HG03575 (cell line): Measurements from ENCODE around the gene AKAP4.

ENCODE experiments used
- ATAC-seq: cut with Tn5 transposase; IDR thresholded peaks from one replicate; pipeline ENCODE4 v1.9.1; 2021; ENCODE audit not compliant: unreplicated experiment, insufficient number of reproducible peaks, low FRiP score; ENCODE audit errors: extremely low read depth

The AKAP4 gene

GRCh38 chrX:50200907-50201306 lies at the start of gene AKAP4:
AKAP4 (minus strand) TSS chrX:50201007; CDS start chrX:50200889, 118 bp downstream.
- no peak for ATAC-seq

GRCh38 chrX:50211510-50211909 lies 10.7 kb upstream of the AKAP4 start:
- no peak for ATAC-seq

- ATAC-seq: no peak
Observed at GRCh38 chrX:50206753-50207152, 5.9 kb upstream of the AKAP4 start.

- ATAC-seq: peak; percentile 72
Observed at GRCh38 chrX:50204364-50204899, 3.6 kb upstream of the AKAP4 start, which contains the start of gene CCNB3. CCNB3 (plus strand) TSS chrX:50204765; CDS start chrX:50285164, 80,399 bp downstream.

GRCh38 chrX:50202539-50202938 lies 1.7 kb upstream of the AKAP4 start:
- no peak for ATAC-seq

- ATAC-seq: no peak
Observed at GRCh38 chrX:50198348-50198747, 2.5 kb downstream of the AKAP4 start.

GRCh38 chrX:50188859-50189600 lies 11.8 kb downstream of the AKAP4 start:
- no peak for ATAC-seq

GRCh38 chrX:50183891-50184290 lies 16.9 kb downstream of the AKAP4 start:
- no peak for ATAC-seq

- no peak for ATAC-seq
Observed at GRCh38 chrX:50180073-50180940, 20.5 kb downstream of the AKAP4 start.

GRCh38 chrX:50169717-50170116 lies 31.1 kb downstream of the AKAP4 start:
- no peak for ATAC-seq

GRCh38 chrX:50168241-50168687 lies 32.5 kb downstream of the AKAP4 start:
- ATAC-seq: no peak

- ATAC-seq: no peak
Observed at GRCh38 chrX:50167366-50167765, 33.4 kb downstream of the AKAP4 start.

GRCh38 chrX:50165727-50166126 lies 35.1 kb downstream of the AKAP4 start:
- no peak for ATAC-seq

- ATAC-seq: no peak
Observed at GRCh38 chrX:50161127-50161526, 39.7 kb downstream of the AKAP4 start.

- no peak for ATAC-seq
Observed at GRCh38 chrX:50158593-50158992, 42.2 kb downstream of the AKAP4 start.

- ATAC-seq: no peak
Observed at GRCh38 chrX:50157545-50158135, 43.2 kb downstream of the AKAP4 start.

GRCh38 chrX:50154429-50154828 lies 46.4 kb downstream of the AKAP4 start:
- no peak for ATAC-seq

GRCh38 chrX:50152456-50152855 lies 48.4 kb downstream of the AKAP4 start:
- ATAC-seq: no peak

GRCh38 chrX:50147972-50148371 lies 52.8 kb downstream of the AKAP4 start:
- no peak for ATAC-seq
